GM23338 (cell line): ENCODE results near the gene KCNN3. TPM values are rescaled to one million over a fixed set of nuclear protein-coding genes. Genes with fewer than 3 reads are reported as not detected.

Experiments
- ATAC-seq: fragments of 200-7000 bp; cut with Tn5 transposase; 3 replicates; pipeline ENCODE4 v1.9.1; 2020
- DNase-seq: peaks from one replicate; pipeline ENCODE4 v3.0.0-alpha.2; 2015; ENCODE audit warnings: low spot score
- H2AFZ ChIP-seq: fragments of 200-600 bp; sonication (generic); 2 replicates; pipeline ENCODE4 v1.8.0; 2016; ENCODE audit warnings: antibody characterized with exemption, mild to moderate bottlenecking, moderate library complexity
- H3F3A ChIP-seq: fragments of 200-600 bp; sonication (generic); replicated peaks from 2 replicates; pipeline ENCODE4 v1.8.0; 2017; ENCODE audit warnings: antibody characterized with exemption, mixed run types, low read depth
- H3K27ac ChIP-seq: fragments of 200-600 bp; sonication (generic); 2 replicates; pipeline ENCODE4 v1.6.1; 2016; ENCODE audit warnings: low read depth
- H3K27me3 ChIP-seq: fragments of 200-600 bp; sonication (generic); 2 replicates; pipeline ENCODE4 v1.8.0; 2016; ENCODE audit warnings: mild to moderate bottlenecking, mixed run types, moderate library complexity; ENCODE audit not compliant: insufficient read depth
- H3K36me3 ChIP-seq: fragments of 200-600 bp; sonication (generic); 2 replicates; pipeline ENCODE4 v1.8.0; 2016; ENCODE audit warnings: mild to moderate bottlenecking; ENCODE audit not compliant: insufficient read depth
- H3K4me1 ChIP-seq: fragments of 200-600 bp; sonication (generic); 2 replicates; pipeline ENCODE4 v1.8.0; 2016; ENCODE audit warnings: mild to moderate bottlenecking, moderate library complexity; ENCODE audit not compliant: insufficient read depth
- H3K4me2 ChIP-seq: fragments of 200-600 bp; sonication (generic); 2 replicates; pipeline ENCODE4 v1.7.1; 2017; ENCODE audit warnings: mixed run types
- H3K4me3 ChIP-seq: fragments of 200-600 bp; sonication (generic); 2 replicates; pipeline ENCODE4 v1.6.1; 2016; ENCODE audit warnings: mixed run types
- H3K79me2 ChIP-seq: fragments of 200-600 bp; sonication (generic); replicated peaks from 2 replicates; pipeline ENCODE4 v1.8.0; 2017; ENCODE audit warnings: mild to moderate bottlenecking; ENCODE audit not compliant: insufficient read depth
- H3K9me2 ChIP-seq: fragments of 200-600 bp; sonication (generic); 2 replicates; pipeline ENCODE4 v1.8.0; 2017; ENCODE audit not compliant: insufficient read depth
- H4K20me1 ChIP-seq: fragments of 200-600 bp; sonication (generic); replicated peaks from 2 replicates; pipeline ENCODE4 v1.8.0; 2017; ENCODE audit warnings: mild to moderate bottlenecking; ENCODE audit not compliant: insufficient read depth
- H3K27ac Mint-ChIP-seq: 2 replicates; pipeline ENCODE4 v1.8.0; 2020; ENCODE audit warnings: inconsistent platforms, mild to moderate bottlenecking, moderate library complexity, mixed read lengths
- H3K27me3 Mint-ChIP-seq: 3 replicates; pipeline ENCODE4 v1.8.0; 2022; ENCODE audit warnings: low read depth, mild to moderate bottlenecking, moderate library complexity, mixed read lengths, inconsistent platforms; ENCODE audit not compliant: insufficient read depth, poor library complexity
- H3K36me3 Mint-ChIP-seq: 3 replicates; pipeline ENCODE4 v1.8.0; 2021; ENCODE audit warnings: low read depth, mild to moderate bottlenecking, inconsistent platforms, moderate library complexity, mixed read lengths
- H3K4me1 Mint-ChIP-seq: 3 replicates; pipeline ENCODE4 v1.8.0; 2020; ENCODE audit warnings: mild to moderate bottlenecking, inconsistent platforms, mixed read lengths
- H3K4me3 Mint-ChIP-seq: 3 replicates; pipeline ENCODE4 v1.8.0; 2021; ENCODE audit warnings: moderate library complexity, mild to moderate bottlenecking, inconsistent platforms, mixed read lengths
- H3K9me3 Mint-ChIP-seq: 3 replicates; pipeline ENCODE4 v1.8.0; 2020; ENCODE audit warnings: moderate library complexity, mild to moderate bottlenecking, inconsistent platforms, mixed read lengths
- CREB1 ChIP-seq: fragments of 250-450 bp; sonication (Bioruptor Pico); IDR thresholded peaks from 2 replicates; pipeline ENCODE4 v1.5.0; 2020; ENCODE audit warnings: low read depth, mild to moderate bottlenecking, moderate library complexity
- EZH2 ChIP-seq: fragments of 200-600 bp; sonication (generic); IDR thresholded peaks from one replicate; pipeline ENCODE4 v1.8.0; 2017; ENCODE audit warnings: antibody characterized with exemption, mild to moderate bottlenecking, low read depth; ENCODE audit not compliant: unreplicated experiment
- NANOG ChIP-seq: IDR thresholded peaks from 2 replicates; pipeline ENCODE4 v1.6.1; 2016; ENCODE audit warnings: antibody characterized with exemption, borderline replicate concordance
- POLR2AphosphoS5 ChIP-seq: IDR thresholded peaks from 2 replicates; pipeline ENCODE4 v1.6.1; 2016; ENCODE audit warnings: antibody characterized with exemption, low read depth
- STAT1 ChIP-seq: IDR thresholded peaks from one replicate; pipeline ENCODE4 v1.6.1; 2016; ENCODE audit warnings: antibody characterized with exemption; ENCODE audit not compliant: unreplicated experiment
- ZNF114 ChIP-seq: fragments of 250-450 bp; sonication (Bioruptor Pico); IDR thresholded peaks from 2 replicates; pipeline ENCODE4 v1.5.0; 2020; ENCODE audit warnings: mild to moderate bottlenecking, moderate library complexity
- ZNF331 ChIP-seq: fragments of 250-450 bp; sonication (Bioruptor Pico); IDR thresholded peaks from 2 replicates; pipeline ENCODE4 v1.5.0; 2020; ENCODE audit warnings: low read depth, mild to moderate bottlenecking, moderate library complexity
- polyA plus RNA-seq: library from polyadenylated mRNA; unstranded; fragments of >200 nt; fragmentation: Nextera tagmentation; extraction: Ambion mirVana; gene quantifications from 2 replicates; pipeline ENCODE4 v1.2.1, GENCODE V29; 2016
- total RNA-seq: library from RNA; depleted of rRNA; stranded (reverse); fragments of >200 nt; shearing (Covaris generic); gene quantifications from 2 replicates; pipeline ENCODE4 v1.2.3, GENCODE V29; 2014
- TF ChIP-seq, protein P1 (sequence below): IDR thresholded peaks from one replicate; pipeline ENCODE4 v1.6.1; 2018; ENCODE audit warnings: antibody characterized with exemption; ENCODE audit not compliant: unreplicated experiment
- TF ChIP-seq, protein P2 (sequence below): IDR thresholded peaks from 2 replicates; pipeline ENCODE4 v1.6.1; 2016; ENCODE audit warnings: antibody characterized with exemption
- TF ChIP-seq, protein P3 (sequence below): fragments of 250-450 bp; sonication (Bioruptor Pico); IDR thresholded peaks from 2 replicates; pipeline ENCODE4 v1.5.0; 2020; ENCODE audit warnings: mild to moderate bottlenecking, moderate library complexity

Gene KCNN3
- total and polyA plus RNA-seq, 2 experiments from 2014 or later, result 1.9 to 3.0 TPM

DNA sequence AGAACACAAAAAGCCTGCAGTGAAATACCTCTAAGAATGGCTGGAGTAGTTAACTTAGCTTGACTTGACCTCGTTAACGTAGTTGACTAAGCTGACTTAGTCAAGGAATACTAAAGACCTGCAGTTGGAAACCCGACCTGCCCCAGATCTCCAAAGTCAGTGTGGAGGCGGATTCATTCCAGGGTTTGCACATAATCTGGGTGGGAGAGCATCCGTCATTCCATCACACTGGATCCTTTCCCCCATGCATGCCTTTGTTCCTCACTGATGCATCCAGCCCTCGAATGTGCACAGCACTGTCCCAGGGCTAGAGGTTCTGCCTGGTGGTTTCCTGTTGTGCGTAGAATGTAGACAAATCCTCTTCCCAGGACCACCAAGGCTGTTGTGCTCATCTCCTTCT lies 76.4 kb downstream of the KCNN3 start (continued):
- TF ChIP-seq NANOG (no peak), EZH2 (no peak), POLR2AphosphoS5 (no peak), CREB1 (no peak), ZNF331 (no peak), ZNF114 (CRISPR knock-in tag) (no peak)
- TF ChIP-seq, protein P1, sequence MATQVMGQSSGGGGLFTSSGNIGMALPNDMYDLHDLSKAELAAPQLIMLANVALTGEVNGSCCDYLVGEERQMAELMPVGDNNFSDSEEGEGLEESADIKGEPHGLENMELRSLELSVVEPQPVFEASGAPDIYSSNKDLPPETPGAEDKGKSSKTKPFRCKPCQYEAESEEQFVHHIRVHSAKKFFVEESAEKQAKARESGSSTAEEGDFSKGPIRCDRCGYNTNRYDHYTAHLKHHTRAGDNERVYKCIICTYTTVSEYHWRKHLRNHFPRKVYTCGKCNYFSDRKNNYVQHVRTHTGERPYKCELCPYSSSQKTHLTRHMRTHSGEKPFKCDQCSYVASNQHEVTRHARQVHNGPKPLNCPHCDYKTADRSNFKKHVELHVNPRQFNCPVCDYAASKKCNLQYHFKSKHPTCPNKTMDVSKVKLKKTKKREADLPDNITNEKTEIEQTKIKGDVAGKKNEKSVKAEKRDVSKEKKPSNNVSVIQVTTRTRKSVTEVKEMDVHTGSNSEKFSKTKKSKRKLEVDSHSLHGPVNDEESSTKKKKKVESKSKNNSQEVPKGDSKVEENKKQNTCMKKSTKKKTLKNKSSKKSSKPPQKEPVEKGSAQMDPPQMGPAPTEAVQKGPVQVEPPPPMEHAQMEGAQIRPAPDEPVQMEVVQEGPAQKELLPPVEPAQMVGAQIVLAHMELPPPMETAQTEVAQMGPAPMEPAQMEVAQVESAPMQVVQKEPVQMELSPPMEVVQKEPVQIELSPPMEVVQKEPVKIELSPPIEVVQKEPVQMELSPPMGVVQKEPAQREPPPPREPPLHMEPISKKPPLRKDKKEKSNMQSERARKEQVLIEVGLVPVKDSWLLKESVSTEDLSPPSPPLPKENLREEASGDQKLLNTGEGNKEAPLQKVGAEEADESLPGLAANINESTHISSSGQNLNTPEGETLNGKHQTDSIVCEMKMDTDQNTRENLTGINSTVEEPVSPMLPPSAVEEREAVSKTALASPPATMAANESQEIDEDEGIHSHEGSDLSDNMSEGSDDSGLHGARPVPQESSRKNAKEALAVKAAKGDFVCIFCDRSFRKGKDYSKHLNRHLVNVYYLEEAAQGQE, result no peak

DNA sequence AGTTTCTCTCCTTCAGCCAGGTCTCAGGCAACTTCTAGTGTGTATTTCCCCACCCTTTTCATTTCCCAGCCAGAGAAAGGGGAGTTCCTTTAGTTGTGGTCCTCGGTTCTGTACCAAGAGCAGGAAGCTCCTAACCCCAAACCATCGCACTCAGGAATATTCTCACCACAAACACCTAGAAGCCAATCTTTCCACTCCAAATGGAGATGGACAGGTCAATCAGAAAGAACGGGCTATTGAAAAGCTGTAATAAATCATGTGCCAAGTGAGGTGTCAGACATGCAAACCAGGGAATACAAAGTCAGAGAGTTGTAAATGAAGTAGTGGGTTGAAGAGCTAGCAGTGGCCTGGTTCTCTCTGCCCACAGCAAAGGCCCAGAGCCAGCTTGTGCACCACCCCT lies 77.2 kb downstream of the KCNN3 start:
- H3K4me1 ChIP-seq, result peaks cover 4% of the 10 kb centered on the region; the same call in 1 of the 2 replicates
- Mint-ChIP-seq H3K27ac (no peak overlapping the region), H3K4me3 (no peak overlapping the region), H3K36me3 (no peaks in the 10 kb centered on the region), H3K27me3 (peaks cover 15% of the 10 kb centered on the region), H3K9me3 (no peaks in the 10 kb centered on the region; the same call in 2 of the 3 replicates), H3K4me1 (peaks cover 16% of the 10 kb centered on the region)
- no peaks in the 10 kb centered on the region for H3K79me2 ChIP-seq
- no peak overlapping the region for H3K4me2 ChIP-seq
- H3F3A ChIP-seq, result no peaks in the 10 kb centered on the region
- no peak overlapping the region for H2AFZ ChIP-seq
- H3K36me3 ChIP-seq, result no peaks in the 10 kb centered on the region
- no peak for TF ChIP-seq ZNF331
- TF ChIP-seq, protein P2, sequence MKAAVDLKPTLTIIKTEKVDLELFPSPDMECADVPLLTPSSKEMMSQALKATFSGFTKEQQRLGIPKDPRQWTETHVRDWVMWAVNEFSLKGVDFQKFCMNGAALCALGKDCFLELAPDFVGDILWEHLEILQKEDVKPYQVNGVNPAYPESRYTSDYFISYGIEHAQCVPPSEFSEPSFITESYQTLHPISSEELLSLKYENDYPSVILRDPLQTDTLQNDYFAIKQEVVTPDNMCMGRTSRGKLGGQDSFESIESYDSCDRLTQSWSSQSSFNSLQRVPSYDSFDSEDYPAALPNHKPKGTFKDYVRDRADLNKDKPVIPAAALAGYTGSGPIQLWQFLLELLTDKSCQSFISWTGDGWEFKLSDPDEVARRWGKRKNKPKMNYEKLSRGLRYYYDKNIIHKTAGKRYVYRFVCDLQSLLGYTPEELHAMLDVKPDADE, result no peak
- no peak for TF ChIP-seq STAT1
- TF ChIP-seq EZH2, result no peak
- TF ChIP-seq, protein P3, sequence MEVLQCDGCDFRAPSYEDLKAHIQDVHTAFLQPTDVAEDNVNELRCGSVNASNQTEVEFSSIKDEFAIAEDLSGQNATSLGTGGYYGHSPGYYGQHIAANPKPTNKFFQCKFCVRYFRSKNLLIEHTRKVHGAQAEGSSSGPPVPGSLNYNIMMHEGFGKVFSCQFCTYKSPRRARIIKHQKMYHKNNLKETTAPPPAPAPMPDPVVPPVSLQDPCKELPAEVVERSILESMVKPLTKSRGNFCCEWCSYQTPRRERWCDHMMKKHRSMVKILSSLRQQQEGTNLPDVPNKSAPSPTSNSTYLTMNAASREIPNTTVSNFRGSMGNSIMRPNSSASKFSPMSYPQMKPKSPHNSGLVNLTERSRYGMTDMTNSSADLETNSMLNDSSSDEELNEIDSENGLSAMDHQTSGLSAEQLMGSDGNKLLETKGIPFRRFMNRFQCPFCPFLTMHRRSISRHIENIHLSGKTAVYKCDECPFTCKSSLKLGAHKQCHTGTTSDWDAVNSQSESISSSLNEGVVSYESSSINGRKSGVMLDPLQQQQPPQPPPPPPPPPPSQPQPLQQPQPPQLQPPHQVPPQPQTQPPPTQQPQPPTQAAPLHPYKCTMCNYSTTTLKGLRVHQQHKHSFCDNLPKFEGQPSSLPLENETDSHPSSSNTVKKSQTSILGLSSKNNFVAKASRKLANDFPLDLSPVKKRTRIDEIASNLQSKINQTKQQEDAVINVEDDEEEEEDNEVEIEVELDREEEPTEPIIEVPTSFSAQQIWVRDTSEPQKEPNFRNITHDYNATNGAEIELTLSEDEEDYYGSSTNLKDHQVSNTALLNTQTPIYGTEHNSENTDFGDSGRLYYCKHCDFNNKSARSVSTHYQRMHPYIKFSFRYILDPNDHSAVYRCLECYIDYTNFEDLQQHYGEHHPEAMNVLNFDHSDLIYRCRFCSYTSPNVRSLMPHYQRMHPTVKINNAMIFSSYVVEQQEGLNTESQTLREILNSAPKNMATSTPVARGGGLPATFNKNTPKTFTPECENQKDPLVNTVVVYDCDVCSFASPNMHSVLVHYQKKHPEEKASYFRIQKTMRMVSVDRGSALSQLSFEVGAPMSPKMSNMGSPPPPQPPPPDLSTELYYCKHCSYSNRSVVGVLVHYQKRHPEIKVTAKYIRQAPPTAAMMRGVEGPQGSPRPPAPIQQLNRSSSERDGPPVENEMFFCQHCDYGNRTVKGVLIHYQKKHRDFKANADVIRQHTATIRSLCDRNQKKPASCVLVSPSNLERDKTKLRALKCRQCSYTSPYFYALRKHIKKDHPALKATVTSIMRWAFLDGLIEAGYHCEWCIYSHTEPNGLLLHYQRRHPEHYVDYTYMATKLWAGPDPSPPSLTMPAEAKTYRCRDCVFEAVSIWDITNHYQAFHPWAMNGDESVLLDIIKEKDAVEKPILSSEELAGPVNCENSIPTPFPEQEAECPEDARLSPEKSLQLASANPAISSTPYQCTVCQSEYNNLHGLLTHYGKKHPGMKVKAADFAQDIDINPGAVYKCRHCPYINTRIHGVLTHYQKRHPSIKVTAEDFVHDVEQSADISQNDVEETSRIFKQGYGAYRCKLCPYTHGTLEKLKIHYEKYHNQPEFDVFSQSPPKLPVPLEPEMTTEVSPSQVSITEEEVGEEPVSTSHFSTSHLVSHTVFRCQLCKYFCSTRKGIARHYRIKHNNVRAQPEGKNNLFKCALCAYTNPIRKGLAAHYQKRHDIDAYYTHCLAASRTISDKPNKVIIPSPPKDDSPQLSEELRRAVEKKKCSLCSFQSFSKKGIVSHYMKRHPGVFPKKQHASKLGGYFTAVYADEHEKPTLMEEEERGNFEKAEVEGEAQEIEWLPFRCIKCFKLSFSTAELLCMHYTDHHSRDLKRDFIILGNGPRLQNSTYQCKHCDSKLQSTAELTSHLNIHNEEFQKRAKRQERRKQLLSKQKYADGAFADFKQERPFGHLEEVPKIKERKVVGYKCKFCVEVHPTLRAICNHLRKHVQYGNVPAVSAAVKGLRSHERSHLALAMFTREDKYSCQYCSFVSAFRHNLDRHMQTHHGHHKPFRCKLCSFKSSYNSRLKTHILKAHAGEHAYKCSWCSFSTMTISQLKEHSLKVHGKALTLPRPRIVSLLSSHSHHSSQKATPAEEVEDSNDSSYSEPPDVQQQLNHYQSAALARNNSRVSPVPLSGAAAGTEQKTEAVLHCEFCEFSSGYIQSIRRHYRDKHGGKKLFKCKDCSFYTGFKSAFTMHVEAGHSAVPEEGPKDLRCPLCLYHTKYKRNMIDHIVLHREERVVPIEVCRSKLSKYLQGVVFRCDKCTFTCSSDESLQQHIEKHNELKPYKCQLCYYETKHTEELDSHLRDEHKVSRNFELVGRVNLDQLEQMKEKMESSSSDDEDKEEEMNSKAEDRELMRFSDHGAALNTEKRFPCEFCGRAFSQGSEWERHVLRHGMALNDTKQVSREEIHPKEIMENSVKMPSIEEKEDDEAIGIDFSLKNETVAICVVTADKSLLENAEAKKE (CRISPR knock-in tag), result no peak
- TF ChIP-seq, protein P1, result no peak
- no peak overlapping the region for H3K4me3 ChIP-seq
- no peak for DNase-seq
- H4K20me1 ChIP-seq, result no peaks in the 10 kb centered on the region
- no peak for ATAC-seq
- no peaks in the 10 kb centered on the region for H3K27me3 ChIP-seq
- no peak overlapping the region for H3K27ac ChIP-seq
- H3K9me2 ChIP-seq, result no peaks in the 10 kb centered on the region
